ENCODE measurements around the gene ACVR2B.

The ACVR2B gene

DNA sequence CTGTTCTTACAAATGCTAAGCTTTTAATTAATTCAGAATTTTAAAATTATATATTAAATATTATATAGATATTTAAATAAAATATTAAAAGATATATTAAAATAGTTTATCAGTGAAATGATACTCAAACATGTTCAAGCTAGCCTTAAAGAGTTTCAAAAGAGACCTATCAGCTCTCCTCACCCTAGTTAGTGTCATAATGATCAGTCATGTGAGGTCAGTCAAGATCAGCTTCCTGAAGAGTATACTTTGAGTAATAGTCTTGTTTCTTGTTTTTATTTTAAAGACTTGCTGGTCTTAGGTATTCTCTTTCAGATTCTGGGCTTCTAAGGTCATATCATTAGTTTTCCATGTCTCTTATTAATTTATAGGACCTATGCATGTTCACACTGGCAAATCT is 56.9 kb downstream of the ACVR2B start:
- TF ChIP-seq PPARA (CRISPR knock-in tag; IDR thresholded peaks at IDR 0.05; ENCODE audit: borderline replicate concordance): no peak
- TF ChIP-seq ZNF70 (CRISPR knock-in tag; IDR thresholded peaks at IDR 0.05): no peak
- TF ChIP-seq, protein P1, sequence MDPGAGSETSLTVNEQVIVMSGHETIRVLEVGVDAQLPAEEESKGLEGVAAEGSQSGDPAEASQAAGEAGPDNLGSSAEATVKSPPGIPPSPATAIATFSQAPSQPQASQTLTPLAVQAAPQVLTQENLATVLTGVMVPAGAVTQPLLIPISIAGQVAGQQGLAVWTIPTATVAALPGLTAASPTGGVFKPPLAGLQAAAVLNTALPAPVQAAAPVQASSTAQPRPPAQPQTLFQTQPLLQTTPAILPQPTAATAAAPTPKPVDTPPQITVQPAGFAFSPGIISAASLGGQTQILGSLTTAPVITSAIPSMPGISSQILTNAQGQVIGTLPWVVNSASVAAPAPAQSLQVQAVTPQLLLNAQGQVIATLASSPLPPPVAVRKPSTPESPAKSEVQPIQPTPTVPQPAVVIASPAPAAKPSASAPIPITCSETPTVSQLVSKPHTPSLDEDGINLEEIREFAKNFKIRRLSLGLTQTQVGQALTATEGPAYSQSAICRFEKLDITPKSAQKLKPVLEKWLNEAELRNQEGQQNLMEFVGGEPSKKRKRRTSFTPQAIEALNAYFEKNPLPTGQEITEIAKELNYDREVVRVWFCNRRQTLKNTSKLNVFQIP (CRISPR knock-in tag; IDR thresholded peaks at IDR 0.05; ENCODE audit: borderline replicate concordance, low read depth): no peak
- TF ChIP-seq OSR1 (CRISPR knock-in tag; IDR thresholded peaks at IDR 0.05): no peak
- TF ChIP-seq GLIS3 (CRISPR knock-in tag; IDR thresholded peaks at IDR 0.05): no peak
- no peak for TF ChIP-seq TOX (CRISPR knock-in tag; IDR thresholded peaks at IDR 0.05; ENCODE audit: borderline replicate concordance)
- TF ChIP-seq ZC3H10 (CRISPR knock-in tag; IDR thresholded peaks at IDR 0.05): no peak
- TF ChIP-seq RARB (CRISPR knock-in tag; IDR thresholded peaks at IDR 0.05): no peak
- no peak for TF ChIP-seq ZNF8 (CRISPR knock-in tag; IDR thresholded peaks at IDR 0.05)
- TF ChIP-seq, protein P2, sequence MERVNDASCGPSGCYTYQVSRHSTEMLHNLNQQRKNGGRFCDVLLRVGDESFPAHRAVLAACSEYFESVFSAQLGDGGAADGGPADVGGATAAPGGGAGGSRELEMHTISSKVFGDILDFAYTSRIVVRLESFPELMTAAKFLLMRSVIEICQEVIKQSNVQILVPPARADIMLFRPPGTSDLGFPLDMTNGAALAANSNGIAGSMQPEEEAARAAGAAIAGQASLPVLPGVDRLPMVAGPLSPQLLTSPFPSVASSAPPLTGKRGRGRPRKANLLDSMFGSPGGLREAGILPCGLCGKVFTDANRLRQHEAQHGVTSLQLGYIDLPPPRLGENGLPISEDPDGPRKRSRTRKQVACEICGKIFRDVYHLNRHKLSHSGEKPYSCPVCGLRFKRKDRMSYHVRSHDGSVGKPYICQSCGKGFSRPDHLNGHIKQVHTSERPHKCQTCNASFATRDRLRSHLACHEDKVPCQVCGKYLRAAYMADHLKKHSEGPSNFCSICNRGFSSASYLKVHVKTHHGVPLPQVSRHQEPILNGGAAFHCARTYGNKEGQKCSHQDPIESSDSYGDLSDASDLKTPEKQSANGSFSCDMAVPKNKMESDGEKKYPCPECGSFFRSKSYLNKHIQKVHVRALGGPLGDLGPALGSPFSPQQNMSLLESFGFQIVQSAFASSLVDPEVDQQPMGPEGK (CRISPR knock-in tag; IDR thresholded peaks at IDR 0.05; ENCODE audit: borderline replicate concordance): no peak
- no peak for TF ChIP-seq ESRRG (CRISPR knock-in tag; IDR thresholded peaks at IDR 0.05)
- TF ChIP-seq ZFP30 (CRISPR knock-in tag; IDR thresholded peaks at IDR 0.05): no peak
- no peak for TF ChIP-seq CSRNP3 (CRISPR knock-in tag; IDR thresholded peaks at IDR 0.05)
- ATAC-seq: no peak

DNA sequence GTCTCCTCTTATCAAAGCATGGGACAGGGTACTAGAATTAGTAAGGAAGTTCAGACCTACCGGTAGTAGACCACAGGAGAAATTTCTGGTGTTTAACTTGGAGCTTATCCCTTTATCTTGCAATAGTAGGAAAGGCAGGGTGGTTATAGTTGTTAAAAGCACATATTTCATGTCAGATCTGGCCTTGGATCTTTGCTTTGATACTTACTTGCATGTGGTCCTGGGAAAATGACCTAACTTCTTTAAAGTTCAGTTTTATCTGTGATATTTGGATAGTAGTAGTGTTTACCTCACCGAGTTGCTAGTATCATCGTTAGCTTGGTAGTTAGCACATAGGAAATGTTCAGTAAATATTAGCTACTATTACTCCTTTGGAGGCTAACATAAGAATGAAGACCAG is 57.9 kb downstream of the ACVR2B start:
- ATAC-seq: no peak
- TF ChIP-seq PPARA (CRISPR knock-in tag; IDR thresholded peaks at IDR 0.05; ENCODE audit: borderline replicate concordance) (no peak), ZFP3 (CRISPR knock-in tag; IDR thresholded peaks at IDR 0.05) (no peak), BACH2 (CRISPR knock-in tag; IDR thresholded peaks at IDR 0.05; ENCODE audit: borderline replicate concordance) (no peak), ZNF70 (CRISPR knock-in tag; IDR thresholded peaks at IDR 0.05) (no peak), CSDC2 (CRISPR knock-in tag; IDR thresholded peaks at IDR 0.05) (no peak), GLIS3 (CRISPR knock-in tag; IDR thresholded peaks at IDR 0.05) (no peak), ZNF8 (CRISPR knock-in tag; IDR thresholded peaks at IDR 0.05) (no peak), ESRRG (CRISPR knock-in tag; IDR thresholded peaks at IDR 0.05) (no peak), TOX (CRISPR knock-in tag; IDR thresholded peaks at IDR 0.05; ENCODE audit: borderline replicate concordance) (no peak), ARNTL (CRISPR knock-in tag; IDR thresholded peaks at IDR 0.05; ENCODE audit: borderline replicate concordance, low read depth) (no peak)

GRCh38 chr3:38515367-38515766 is 61.7 kb downstream of the ACVR2B start:
- no peak for ATAC-seq
- TF ChIP-seq TOX (CRISPR knock-in tag; IDR thresholded peaks at IDR 0.05; ENCODE audit: borderline replicate concordance) (no peak), BACH2 (CRISPR knock-in tag; IDR thresholded peaks at IDR 0.05; ENCODE audit: borderline replicate concordance) (no peak), CSDC2 (CRISPR knock-in tag; IDR thresholded peaks at IDR 0.05) (no peak), PPARA (CRISPR knock-in tag; IDR thresholded peaks at IDR 0.05; ENCODE audit: borderline replicate concordance) (no peak), GLIS3 (CRISPR knock-in tag; IDR thresholded peaks at IDR 0.05) (no peak)

GRCh38 chr3:38516669-38517068 is 63.0 kb downstream of the ACVR2B start:
- TF ChIP-seq SNAI2 (CRISPR knock-in tag; IDR thresholded peaks at IDR 0.05): no peak
- no peak for TF ChIP-seq ZNF8 (CRISPR knock-in tag; IDR thresholded peaks at IDR 0.05)
- TF ChIP-seq ZFP3 (CRISPR knock-in tag; IDR thresholded peaks at IDR 0.05): no peak
- TF ChIP-seq TCF4 (CRISPR knock-in tag; IDR thresholded peaks at IDR 0.05; ENCODE audit: borderline replicate concordance): no peak
- no peak for TF ChIP-seq ZFP30 (CRISPR knock-in tag; IDR thresholded peaks at IDR 0.05)
- TF ChIP-seq, protein P1 (CRISPR knock-in tag; IDR thresholded peaks at IDR 0.05; ENCODE audit: borderline replicate concordance, low read depth): no peak
- TF ChIP-seq OSR1 (CRISPR knock-in tag; IDR thresholded peaks at IDR 0.05): no peak
- TF ChIP-seq CSRNP3 (CRISPR knock-in tag; IDR thresholded peaks at IDR 0.05): no peak
- TF ChIP-seq BACH2 (CRISPR knock-in tag; IDR thresholded peaks at IDR 0.05; ENCODE audit: borderline replicate concordance): no peak
- TF ChIP-seq ESRRG (CRISPR knock-in tag; IDR thresholded peaks at IDR 0.05): no peak
- no peak for ATAC-seq

Measured in SK-N-SH treated with all-trans-retinoic acid at 6 μM for 48 hours (cell line).